Stimulated activated CD8-positive, alpha-beta memory T cell treated with anti-CD3 and anti-CD28 coated beads, Interleukin-12 subunit alpha, Interleukin-12 subunit beta, amount 100 ng/mL, for 4 hours (primary cell): Measurements from ENCODE around the gene SEC14L3.
"Not testable (repeated sequence)": the region's sequence is repeated elsewhere in the genome, so short reads cannot be mapped to it uniquely, and the experiment has no call there.

ENCODE experiments used
- DNase-seq: peaks from one replicate; pipeline ENCODE4 v3.0.0-alpha.2; 2020; ENCODE audit warnings: low read depth

The SEC14L3 gene

DNA sequence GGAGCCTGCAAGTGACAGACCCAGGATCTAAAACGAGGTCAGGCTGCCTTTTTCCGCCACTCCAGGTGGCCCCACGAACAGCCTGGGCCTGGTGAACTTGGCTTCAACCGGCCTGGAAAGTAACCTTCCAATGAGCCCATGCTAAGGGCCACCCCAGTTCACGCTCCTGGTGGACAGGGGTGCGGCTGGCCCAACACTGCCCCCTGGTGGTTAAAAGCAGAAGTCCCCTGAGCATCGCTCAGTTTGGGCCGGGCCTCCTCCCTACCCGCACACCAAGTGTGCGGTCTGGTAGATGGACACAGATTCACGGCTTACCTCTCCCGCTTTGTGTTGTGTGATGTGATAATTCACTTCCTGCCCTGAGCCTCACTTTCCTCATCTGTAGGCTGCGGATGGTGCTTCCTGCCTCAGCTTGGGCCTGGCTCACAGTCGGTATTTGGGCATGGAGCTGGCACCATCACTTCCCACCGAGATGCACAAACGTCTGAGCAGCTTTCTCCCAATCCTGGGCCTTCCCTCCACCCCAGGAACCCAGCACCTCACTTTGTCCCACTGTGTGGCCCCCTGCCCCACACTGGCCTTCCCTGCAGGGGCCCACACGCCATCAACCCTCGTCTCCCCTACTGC lies 13.7 kb upstream of the SEC14L3 start:
- DNase-seq = peak; percentile 54

DNA sequence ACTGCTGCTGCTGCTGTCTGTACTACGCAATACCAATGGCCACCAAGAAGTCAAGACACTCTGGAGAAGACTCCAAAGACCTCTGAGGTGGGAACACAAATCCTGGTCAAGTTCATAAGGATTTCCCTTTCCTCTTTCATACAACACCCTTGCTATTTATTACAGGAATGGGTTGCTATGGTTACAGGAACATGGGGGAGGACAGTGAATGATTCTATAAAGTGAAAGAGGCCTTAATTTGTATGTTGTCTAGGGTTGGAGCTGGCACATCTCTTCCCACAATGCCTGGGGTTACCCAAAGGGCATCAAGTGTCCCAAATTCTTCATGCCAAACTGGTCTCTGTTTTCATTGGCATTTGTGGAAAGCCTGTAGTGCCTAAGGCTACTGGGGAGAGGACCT lies 11.4 kb upstream of the SEC14L3 start:
- DNase-seq = no peak

DNA sequence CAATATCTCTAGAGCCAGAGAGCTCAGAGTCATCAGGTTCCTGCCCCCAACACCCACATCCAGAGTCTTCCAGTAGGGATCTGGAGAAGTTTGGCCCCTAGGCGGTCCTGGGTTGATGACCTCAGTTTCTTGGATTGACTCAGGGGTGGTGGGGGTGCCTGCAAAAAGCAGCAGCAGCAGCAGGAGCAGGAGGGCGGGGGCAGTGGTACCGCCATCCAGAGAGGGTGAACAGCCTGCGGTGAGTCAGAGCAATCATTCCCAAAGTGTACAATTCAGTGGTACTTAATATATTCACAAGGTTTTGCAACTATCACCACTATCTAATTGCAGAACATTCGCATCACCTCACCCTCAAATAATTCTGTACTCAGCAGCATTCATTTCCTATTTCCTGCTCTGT lies 9.9 kb upstream of the SEC14L3 start:
- no peak for DNase-seq

DNA sequence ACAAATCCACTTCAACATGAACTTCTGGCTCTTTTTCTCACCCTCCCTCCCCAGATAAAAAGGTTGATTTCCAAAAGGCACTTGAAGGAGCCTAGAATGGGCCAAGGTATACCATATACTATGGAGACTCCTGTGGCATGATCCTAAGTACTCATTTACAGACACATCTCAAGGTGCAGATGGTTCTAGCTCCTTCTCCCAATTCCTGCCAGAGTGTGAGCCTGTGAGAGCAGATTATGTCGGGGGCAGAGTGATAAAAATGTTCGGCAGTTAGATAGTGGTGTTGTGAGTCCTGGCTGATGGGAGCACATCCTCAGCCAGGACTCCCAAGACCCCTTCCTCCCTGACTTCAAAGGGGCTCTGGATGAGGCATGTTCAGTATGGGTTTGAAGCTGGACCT lies 8.2 kb upstream of the SEC14L3 start:
- DNase-seq = no peak

DNA sequence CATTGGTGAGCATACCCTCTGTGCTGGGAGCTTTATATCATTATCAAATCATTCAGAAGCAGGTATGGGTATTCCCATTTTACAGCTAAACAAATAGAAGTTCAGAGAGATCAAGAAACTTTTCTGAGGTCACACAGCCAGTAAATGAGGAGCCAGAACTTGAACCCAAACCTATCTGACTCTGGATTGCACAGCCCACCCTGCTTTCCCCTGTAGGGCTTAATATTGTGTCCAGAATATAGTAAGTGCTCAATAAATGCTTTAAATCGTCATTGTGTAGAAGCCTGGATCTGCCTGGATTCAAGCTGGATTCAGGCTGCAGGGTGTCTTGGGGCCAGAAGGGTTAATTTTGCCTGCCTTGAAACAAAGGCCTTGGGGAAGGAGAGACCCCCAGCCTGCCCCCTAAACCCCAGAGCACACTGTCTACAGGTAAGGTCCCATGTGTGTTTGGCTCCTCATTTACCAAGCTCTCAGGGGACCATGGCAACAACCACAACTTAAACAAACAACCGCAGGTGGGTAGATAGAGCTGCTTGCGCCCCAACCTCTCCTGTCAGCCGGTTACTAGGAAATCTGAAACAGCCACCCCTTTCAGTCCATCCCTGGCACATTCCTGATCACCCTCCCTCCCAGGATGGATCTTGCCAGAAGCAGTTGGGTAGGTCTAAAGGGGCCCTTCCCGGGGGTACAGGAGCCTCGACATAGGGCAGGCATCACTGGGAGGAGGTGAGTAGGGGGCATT lies 3.0 kb upstream of the SEC14L3 start:
- DNase-seq = no peak

DNA sequence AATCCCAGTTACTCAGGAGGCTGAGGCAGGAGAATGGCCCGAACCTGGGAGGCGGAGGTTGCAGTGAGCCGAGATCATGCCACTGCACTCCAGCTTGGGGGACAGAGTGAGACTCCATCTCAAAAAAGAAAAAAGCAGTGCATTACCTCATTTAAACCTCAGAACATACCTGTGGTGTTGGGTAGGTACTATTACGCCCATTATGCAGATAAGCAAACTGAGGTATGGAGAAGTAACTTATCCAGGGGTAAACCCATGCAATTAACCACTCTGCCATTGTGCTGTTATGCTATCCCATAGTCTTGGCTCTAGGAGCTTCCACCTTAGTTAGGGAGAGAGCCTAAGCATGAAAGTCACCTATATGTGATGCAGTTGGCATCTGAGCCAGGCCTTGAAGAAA lies 2.3 kb upstream of the SEC14L3 start:
- no peak for DNase-seq

DNA sequence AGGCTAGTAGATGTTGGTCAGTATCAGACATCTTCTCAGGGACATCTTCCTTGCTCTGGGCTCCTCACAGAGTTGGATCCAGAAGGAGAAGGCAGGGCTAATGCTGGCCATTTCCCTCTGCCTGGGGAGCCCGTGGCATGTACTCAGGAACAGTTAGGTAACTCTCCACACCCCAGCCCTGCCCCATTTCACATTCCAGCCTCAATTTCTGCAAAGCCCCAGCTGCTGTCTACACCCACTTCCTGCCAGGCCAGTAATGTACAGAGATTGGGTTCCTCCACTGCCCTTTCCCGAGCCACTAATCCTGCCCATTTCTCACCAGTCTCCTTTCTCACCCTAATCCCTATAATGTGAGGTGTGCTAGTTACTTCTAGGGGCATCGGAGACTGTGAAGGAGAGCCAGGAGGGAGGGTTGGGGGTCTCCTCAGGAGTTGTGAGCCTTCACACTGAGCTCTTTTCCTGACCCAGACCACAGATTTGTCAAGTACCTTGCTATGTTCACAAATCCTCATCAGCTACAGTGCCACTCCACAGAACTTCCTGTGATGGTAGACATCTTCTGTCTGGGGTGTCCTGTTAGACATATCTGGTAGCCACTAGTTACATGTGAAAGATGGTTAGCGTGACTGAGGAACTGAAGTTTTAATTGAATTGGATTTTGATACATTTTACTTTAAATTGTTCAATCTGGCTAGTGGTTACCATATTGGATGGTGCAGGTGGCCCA lies 1.3 kb upstream of the SEC14L3 start:
- no peak for DNase-seq

DNA sequence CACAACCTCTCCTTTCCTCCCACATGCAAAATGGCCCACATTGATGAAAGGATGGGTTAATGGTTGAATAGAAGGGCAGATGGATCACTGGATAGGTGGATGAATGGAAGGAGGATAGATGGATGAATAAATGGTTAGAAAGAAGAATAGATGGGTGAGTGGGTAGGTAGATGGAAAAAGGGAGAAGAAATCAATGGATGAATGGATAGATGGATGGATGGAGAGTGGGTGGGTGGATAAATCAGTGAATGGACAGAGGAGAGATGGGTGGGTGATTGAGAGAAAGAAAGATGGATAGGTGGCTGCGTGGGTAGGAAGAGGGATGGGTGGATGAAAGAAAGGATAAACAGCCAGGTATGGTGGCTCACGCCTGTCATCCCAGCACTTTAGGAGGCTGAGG lies 1.2 kb downstream of the SEC14L3 start:
- no peak for DNase-seq

DNA sequence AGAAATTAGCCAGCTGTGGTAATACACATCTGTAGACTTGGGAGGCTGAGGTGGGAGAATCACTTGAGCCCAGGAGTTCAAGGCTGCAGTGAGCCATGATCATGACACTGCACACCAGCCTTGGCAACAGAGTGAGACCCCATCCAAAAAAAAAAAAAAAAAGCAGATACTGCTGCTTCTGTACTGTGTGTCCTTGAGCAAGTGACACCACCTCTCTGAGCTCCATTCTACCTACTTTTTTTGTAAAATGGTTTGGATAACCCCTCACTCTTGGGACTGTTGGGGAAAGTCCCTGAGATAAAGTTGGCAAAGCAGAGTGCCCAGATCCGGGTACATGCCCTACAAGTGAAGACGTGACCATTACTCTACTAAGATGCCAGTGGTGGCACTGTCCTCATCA lies 2.7 kb downstream of the SEC14L3 start:
- DNase-seq = no peak

DNA sequence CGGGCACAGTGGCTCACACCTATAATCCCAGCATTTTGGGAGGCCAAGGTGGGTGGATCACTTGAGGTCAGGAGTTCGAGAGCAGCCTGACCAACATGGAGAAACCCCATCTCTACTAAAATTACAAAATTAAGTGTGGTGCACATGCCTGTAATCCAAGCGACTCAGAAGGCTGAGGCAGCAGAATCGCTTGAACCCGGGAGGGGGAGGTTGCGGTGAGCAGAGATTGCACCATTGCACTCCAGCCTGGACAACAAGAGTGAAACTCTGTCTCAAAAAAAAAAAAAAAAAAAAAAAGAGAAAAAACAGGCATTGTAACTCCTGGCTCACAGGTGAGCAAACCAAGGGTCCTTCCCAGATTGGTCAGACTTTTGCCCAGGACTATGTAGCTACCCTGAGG lies 11.3 kb downstream of the SEC14L3 start:
- DNase-seq = not testable (repeated sequence)

DNA sequence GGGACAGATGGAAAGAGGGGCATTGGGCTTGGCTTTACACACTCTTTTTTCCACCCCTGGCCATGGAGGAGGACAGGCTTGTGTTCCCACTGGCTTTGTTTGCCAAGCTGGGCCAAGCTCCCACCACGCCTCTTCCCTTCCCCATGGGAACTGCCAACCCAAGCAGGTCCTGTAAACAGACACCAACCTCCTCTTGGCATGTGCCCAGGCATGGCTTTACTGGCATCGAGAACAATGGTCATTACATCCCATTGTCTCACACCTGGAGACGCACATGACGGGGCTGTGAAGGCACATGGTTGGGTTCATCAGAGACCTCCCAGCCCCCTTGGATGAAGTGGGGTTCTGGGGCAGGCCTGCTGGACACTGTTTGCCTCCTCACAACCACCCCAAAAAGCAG lies 11.7 kb downstream of the SEC14L3 start:
- no peak for DNase-seq

DNA sequence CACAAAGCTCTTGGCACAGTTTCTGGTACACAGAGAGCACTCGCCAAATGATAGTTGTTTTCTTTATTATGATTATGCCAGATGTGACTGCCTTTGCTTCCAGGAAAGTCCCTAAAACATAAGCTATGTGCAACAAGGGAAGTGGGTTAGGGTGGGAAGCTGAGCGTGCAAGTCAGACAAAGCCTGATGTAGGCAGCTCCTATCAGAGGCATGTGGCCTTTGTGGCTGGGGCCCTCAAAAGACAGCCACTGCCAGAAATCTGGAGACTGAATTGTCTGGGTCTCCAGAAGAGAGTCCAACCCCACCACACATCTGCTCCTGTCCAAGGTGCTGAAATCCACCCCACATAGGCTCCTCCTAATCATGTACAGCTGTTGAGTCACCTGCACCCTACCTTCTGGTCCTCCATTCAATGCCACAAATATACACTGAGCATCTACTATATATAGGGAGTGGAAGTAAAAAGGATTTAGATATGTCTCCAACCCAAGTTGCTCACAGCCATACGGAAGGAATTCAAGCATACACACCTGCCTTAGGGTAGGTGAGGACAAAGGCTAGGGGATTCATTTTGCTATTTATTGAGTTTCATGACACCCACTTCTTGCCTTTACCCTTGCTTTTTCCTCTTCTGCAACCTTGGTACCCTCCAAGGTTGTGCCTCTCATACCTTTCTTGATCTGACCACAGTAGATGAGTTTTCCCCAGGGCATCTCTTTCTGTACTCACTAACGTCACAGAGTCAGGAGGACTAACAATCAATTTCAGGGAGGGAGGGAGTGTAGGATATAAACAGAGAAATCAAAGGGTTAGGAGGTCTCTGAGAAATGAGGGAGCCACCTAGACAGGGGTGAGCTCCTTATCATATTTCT lies 12.4 kb downstream of the SEC14L3 start:
- DNase-seq = no peak

DNA sequence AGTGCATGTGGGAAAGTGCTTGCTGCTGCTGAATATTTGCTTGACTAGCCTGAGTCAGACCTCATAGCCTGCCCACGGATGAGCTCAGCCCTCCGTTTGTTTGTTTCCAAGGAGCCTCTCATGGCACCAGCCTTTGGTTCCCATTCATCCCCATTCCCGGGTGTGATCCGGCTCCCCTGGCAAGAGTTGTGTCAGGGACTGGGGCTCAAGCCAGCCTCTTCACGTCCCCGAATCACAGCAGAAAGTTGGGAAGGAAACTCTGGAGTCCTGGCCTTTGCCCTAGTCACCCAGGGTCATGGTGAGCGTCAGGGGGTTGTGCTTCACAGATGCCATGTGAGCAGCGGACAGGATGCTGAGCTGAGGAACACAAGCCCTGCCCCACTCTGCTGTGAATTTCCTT lies 13.8 kb downstream of the SEC14L3 start:
- no peak for DNase-seq

DNA sequence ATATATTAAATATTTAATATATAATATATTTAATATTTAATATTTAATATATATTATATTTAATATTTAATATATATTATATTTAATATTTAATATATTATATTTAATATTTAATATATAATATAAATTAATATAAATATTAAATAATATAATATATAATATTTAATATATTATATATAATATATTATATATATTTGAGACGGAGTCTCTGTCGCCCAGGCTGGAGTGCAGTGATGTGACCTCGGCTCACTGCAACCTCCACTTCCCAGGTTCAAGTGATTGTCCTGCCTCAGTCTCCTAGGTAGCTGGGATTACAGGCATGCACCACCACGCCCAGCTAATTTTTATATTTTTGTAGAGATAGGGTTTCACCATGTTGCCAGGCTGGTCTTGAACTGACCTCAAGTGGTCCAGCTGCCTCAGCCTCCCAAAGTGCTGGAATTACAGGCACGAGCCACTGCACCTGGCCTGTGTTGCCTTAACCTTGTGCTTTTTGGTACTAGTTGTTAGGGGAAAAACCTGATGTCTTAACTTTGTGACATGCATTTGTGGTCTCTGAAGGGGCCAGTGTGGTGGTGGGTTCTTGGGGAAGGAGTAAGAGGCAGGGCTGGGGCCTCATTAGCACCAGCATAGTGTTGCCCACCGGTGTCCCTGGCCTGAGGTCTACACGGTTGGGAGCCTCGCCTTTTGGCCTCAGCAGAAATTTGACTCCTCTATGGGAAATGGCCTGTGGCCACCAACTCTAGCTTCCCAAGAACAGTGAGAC lies 16.6 kb downstream of the SEC14L3 start:
- no peak for DNase-seq

DNA sequence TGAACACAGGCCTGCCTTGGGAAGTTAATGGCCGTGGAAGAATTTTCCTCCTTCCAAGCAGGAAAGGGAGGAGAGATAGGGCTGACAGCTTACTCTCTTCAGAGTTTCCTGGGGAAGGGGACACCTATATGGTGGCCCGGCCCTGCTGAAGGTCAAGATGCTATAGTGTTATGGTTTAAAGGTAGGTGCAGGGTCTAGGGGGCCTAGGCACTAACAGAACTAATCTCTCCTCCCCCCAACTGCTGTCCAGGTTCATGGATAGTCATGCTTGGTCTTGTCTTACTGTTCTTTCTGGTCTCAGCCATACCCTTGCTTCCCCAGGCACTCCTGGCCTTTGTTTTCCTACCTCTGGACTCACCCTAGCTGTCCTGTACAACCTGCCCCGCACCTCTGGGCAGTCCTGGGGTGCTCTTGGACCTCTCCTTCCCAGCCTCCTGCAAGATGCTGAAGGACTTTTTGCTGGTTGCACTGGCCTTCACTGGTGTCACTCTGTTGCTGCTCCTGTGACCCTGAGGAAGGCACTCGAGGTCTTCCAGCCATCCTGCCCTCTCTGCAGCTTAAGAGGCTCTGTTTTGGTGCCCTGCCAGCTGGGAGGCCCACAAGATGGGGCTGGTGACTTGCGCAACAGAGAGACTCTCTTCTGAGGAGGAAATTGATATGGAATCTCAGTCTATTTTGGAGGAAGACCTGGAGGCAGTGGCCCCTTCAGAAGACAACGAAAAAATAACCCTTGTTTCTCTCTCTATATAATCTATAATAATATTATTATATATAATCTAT lies 17.9 kb downstream of the SEC14L3 start:
- no peak for DNase-seq

DNA sequence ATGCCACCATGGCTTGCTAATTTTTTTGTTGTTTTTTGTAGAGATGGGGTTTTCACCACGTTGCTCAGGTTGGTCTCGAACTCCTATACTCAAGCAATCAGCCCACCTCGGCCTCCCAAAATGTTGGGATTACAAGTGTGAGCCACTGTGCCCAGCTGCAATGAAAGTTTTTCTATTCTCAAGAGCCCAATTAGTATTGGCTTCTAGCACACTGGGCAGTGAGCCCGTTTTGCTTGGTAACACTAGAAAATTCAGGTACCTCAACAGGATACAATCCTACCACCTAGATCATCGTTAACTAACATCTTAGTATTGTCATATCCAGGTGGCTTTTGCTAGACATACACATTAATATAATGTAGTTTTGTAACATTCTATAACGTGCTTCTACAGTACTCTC lies 19.0 kb downstream of the SEC14L3 start:
- DNase-seq = no peak

DNA sequence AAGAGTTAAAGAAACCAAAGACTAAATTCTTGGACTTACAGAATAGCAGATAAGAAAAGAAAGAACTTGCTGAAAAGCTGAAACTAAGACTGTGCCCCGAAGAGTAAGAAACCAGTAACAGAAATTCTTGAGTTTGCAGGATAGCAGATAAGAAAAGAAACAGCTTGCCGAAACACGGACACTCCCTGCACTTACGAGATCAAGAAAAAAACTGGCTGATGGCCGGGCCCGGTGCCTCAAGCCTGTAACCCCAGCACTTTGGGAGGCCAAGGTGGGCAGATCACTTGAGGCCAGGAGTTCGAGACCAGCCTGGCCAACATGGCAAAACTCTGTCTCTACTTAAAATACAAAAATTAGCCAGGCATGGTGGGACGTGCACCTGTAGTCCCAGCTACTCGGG lies 20.3 kb downstream of the SEC14L3 start:
- not testable (repeated sequence) for DNase-seq

DNA sequence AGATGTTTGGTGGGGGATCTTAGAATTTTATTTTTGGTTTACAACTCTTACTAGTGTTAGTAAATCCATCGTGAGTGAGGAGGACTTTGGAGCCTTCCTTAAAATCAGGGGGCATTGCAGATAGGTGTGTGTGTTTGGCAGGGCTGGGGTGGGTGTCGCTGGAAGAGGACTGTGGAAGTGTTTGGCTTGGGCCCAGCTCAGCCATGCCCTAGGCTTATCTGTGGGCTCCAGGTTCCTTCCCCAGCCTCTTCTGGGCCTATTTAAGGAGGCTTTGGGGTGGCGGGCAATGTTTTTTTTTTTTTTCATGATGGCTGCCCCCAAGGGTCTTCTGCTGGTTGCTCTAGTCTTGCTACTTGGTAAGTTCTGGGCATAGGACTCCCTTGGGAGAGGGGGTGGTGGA lies 24.2 kb downstream of the SEC14L3 start:
- no peak for DNase-seq

DNA sequence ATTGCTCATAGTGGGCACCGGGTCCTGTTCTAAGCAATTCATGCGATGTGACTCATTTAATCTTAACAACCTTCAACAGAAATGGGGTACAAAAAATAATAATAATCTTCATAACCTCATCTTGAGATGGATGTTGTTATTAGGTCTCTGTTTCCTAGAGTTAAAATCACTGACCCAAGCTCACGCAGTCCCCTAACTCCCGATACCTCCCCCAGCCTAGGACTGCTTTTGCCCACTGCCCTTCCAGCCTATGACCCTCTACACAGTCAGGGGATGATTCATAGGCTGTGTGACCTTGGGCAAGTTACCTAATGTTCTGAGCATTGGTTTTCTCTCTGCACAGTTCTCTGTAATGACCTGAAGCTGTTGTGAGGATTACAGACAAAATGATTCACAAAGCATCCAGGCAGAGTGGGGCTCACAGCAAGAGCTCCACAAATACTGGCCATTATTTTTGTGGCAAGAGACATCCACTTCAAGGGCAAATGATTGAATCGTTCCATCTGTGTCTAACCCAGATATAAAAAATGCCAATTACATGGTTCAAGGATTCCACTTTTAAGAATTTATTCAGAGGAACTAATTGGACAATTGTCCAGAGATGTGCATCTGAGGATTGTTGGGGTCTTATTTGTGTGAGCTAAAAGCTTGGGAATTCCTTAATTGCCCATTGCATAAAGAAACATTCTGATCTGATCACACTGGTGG lies 26.2 kb downstream of the SEC14L3 start:
- DNase-seq = no peak
